Peyer's patch (tissue), 4 donors: ENCODE results near the gene CNOT3.

ENCODE experiments used
- POLR2A ChIP-seq, 2 donors: fragments of 450-650 bp; IDR thresholded peaks; one replicate each; pipeline ENCODE4 v1.5.1; 2017; ENCODE audit warnings: antibody characterized with exemption in 2 of 2, mild to moderate bottlenecking in 2 of 2, moderate library complexity in 2 of 2
- TF ChIP-seq, protein P1 (sequence below), 6 experiments: fragments of 450-650 bp in 4 of 6; fragments of 200-600 bp in 2 of 6; sonication (generic) in 1 of 6; IDR thresholded peaks; one replicate each; pipeline ENCODE4 v1.5.1; 2017 to 2019; ENCODE audit warnings: antibody characterized with exemption in 6 of 6, mild to moderate bottlenecking in 3 of 6, moderate library complexity in 1 of 6

DNA sequence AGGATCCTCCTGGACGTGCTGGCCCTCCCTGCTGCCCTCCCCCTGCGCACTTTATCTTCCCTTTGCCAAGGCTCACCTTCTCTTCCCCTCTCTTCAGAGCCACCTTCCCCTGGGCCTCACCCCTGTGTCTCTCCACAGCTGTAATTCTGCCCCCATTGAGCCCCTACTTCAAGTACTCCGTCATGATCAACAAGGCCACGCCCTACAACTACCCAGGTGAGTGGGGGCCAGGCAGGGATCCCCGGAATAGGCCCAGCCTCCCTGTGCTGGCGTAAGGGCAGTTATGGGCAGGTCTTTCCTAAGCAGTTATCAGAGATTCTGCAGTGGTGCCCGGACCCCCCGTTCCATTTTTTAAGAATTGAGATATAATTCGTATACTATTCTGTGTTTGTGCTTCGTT is 31.8 kb upstream of the CNOT3 start:
- TF ChIP-seq, protein P1, sequence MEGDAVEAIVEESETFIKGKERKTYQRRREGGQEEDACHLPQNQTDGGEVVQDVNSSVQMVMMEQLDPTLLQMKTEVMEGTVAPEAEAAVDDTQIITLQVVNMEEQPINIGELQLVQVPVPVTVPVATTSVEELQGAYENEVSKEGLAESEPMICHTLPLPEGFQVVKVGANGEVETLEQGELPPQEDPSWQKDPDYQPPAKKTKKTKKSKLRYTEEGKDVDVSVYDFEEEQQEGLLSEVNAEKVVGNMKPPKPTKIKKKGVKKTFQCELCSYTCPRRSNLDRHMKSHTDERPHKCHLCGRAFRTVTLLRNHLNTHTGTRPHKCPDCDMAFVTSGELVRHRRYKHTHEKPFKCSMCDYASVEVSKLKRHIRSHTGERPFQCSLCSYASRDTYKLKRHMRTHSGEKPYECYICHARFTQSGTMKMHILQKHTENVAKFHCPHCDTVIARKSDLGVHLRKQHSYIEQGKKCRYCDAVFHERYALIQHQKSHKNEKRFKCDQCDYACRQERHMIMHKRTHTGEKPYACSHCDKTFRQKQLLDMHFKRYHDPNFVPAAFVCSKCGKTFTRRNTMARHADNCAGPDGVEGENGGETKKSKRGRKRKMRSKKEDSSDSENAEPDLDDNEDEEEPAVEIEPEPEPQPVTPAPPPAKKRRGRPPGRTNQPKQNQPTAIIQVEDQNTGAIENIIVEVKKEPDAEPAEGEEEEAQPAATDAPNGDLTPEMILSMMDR (IDR thresholded peaks at IDR 0.05), result no peak
- TF ChIP-seq POLR2A (IDR thresholded peaks at IDR 0.05), result no peak
